Ureter (tissue), 1 donor: ENCODE data around the gene TBC1D17. TPM values are rescaled to one million over a fixed set of nuclear protein-coding genes. Genes with fewer than 3 reads are reported as not detected.
A peak's percentile ranks its signal among the peaks of the same experiment; 100 is the strongest.

Source experiments
- DNase-seq: peaks from one replicate; pipeline ENCODE4 v3.0.0-alpha.2; 2020; ENCODE audit warnings: low spot score
- total RNA-seq: library from RNA; stranded (reverse); gene quantifications from one replicate; pipeline ENCODE4 v1.2.4, GENCODE V29; 2023
- donor health status: DM: yes; HTN: yes; CAD: no.

Gene TBC1D17
- total RNA-seq, 1 donor from 2014 or later = 30.4 TPM

- DNase-seq = no peak
These were observed 29.5 kb upstream of the TBC1D17 start for GRCh38 chr19:49847731-49848696.

DNA sequence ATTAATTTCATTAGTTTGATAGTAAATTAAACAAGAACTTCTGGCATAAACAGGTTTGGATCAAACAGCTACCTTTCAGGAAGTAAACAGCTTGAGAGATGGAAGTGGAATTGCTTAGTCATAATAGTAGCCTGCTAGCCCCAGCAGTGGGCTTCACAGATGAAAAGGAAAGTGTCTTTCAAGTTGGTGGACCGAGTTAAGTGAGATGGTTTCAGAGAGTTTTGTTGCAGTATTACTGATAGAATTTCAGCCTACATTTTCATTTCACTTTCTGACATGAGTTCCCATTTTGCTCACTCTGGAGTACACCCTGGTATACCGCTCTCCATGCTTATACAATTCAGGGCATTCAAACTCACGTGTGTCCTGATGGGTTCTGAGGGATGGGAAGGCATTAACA lies 28.6 kb upstream of the TBC1D17 start:
- DNase-seq = no peak

DNA sequence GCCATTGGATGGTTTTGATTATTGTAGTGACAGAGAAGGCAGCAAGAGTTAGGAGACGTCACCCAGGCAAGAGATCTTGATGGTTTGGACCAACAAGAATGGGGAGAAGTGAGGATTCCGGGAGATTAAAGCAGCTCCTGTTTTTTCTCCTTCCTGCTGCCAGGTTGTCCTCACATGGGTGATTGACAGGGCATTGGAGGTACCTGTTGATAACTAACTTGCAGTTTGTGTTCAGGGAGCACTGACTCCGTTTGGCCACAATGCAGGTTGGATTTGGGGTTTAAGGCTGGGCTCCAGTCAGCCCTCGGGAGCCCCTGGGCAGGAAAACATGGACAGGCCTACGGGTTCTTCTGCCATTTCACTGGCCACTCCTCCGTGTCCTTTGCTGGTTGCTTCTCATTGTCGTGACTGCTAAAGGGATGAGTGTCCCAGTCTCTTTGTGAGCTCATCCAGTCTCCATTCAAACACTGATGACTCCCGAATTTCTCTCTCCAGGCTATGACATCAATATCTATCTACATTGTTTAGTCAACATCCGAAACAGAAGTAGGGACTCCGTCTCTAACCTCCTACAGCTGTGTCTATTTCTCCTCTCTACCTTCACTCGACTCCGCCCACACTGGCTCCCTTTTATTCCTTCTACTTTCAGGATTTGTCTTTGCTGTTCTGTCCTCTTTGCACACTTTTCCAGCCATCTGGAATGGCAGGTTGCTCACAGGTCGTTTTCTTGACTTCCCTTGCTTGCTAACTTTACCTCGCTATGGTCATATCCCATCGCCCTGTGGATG lies 27.9 kb upstream of the TBC1D17 start:
- no peak for DNase-seq

- DNase-seq = no peak
These were observed 27.3 kb upstream of the TBC1D17 start for GRCh38 chr19:49850221-49850486.

GRCh38 chr19:49850487-49851342 lies 26.8 kb upstream of the TBC1D17 start, which contains the start of gene PTOV1:
TSS of gene PTOV1 (plus strand) at chr19:49851159.
- DNase-seq = peak; percentile 90

- peak; percentile 60 for DNase-seq
These were observed 25.8 kb upstream of the TBC1D17 start for GRCh38 chr19:49851456-49852259.

- DNase-seq = no peak
These were observed 24.8 kb upstream of the TBC1D17 start for GRCh38 chr19:49852631-49853126.

- no peak for DNase-seq
These were observed 23.6 kb upstream of the TBC1D17 start for GRCh38 chr19:49853852-49854377.

GRCh38 chr19:49854378-49855263 lies 22.9 kb upstream of the TBC1D17 start:
- no peak for DNase-seq

GRCh38 chr19:49855277-49855675 lies 22.2 kb upstream of the TBC1D17 start:
- no peak for DNase-seq

DNA sequence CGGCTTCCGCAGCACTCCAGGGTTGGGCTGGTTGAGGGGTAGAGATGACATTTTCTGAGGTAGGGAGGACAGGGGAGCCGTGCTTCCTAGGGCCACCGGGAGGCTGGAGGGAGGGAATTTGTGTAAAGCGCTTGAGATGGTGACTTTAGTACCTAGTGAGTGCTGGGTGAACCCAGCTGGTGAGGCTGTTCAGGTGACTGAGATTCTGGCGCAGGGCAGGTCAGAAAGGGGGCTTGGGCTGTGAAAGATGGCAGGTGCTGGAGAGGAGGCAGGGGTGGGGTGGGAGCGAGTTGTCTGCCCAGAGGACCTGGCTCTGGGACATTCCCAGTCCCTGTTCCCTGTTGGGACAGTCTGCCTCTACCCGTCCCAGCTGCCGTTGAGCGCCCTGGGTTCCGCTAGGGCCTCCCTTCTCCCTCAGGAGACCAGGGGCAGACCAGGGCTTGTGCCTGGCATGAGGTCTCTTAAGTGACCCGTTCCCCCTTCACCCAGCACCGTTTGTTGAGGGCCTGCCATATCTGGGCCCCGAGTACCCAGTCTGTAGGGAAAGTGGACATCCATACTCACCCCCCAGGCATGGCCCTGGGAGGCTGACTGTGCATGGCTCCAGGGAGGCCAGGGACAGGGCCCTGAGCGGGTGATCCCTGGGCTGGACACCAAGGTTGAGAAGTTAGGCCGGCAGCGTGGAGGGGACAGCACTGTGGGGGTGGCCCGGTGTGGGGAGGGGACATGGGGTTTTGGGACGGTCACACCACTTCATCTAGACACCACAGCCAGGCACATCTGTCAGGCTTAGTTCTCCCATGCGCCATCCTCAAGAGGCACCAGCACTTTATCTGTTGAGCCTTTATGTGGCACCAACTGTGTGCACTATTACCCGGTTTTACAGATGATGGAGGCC lies 21.6 kb upstream of the TBC1D17 start:
- DNase-seq = no peak

- DNase-seq = no peak
These were observed 20.9 kb upstream of the TBC1D17 start for GRCh38 chr19:49856574-49857021.

DNA sequence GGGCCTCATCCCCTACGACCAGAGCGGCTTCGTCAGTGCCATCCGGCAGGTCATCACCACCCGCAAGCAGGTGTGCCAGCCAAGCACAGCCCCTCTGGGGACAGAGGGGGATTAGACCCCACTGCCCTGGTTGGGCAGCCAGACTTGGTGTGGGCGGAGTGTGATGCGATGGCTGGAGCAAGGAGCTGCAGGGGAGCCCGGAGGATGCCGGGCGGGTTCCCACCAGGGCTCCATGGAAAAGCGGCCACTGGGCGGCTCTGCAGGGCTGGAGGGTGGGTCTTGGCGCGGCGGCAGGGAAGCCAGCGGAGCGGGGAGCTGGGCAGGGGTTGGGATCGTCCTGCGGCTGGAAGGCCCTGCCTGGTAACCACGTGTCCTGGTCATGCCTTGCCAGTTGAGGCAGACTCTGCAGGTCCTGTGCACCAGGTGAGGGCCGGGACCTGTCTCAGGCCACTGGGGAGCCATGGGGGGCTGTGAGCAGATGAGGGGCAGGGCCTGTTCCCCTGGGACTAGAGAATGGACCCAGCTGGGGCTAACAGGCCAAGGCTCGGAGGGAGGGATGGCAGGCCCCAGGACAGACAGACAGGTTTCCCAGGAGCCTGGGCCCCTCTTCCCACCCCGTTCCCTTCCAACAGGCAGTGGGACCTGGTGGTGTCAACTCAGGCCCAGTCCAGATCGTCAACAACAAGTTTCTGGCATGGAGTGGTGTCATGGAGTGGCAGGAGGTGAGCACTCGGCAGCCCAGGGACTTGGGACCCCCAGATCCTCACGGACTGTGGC lies 20.3 kb upstream of the TBC1D17 start:
- DNase-seq = no peak

DNA sequence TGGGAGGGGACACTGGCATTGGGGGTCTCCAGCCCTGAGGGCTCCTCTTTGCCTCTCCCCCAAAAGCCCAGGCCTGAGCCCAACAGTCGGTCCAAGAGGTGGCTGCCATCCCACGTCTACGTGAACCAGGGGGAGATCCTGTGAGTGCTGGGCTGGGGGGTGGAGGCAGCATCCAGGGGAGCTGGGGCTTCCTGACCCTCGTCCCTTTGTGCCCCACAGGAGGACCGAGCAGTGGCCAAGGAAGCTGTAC lies 19.7 kb upstream of the TBC1D17 start:
- DNase-seq = no peak

- DNase-seq = no peak
These were observed 19.2 kb upstream of the TBC1D17 start for GRCh38 chr19:49858088-49858985.

GRCh38 chr19:49859682-49860335 lies 17.7 kb upstream of the TBC1D17 start:
- peak; percentile 42 for DNase-seq
